ENCODE results near the gene RBBP4.
"Not testable (repeated sequence)": the region's sequence is repeated elsewhere in the genome, so short reads cannot be mapped to it uniquely, and the experiment has no call there.

RBBP4 gene

GRCh38 chr1:32685498-32685897 lies 34.5 kb downstream of the RBBP4 start:
- in situ Hi-C loops (cut with MboI; ENCODE audit: low sequenced_read_pairs): no loop called here

GRCh38 chr1:32686387-32686786 lies 35.4 kb downstream of the RBBP4 start:
- in situ Hi-C loops (cut with MboI; ENCODE audit: low sequenced_read_pairs): no loop called here

GRCh38 chr1:32693455-32694174 lies 42.6 kb downstream of the RBBP4 start:
- in situ Hi-C loops (cut with MboI; ENCODE audit: low sequenced_read_pairs): no loop called here

GRCh38 chr1:32695098-32695904 lies 44.3 kb downstream of the RBBP4 start:
- in situ Hi-C loops (cut with MboI; ENCODE audit: low sequenced_read_pairs): no loop called here

GRCh38 chr1:32696041-32696440 lies 45.0 kb downstream of the RBBP4 start:
- in situ Hi-C loops (cut with MboI; ENCODE audit: low sequenced_read_pairs): no loop called here

- in situ Hi-C loops (cut with MboI; ENCODE audit: low sequenced_read_pairs): not testable (repeated sequence)
These were observed 46.0 kb downstream of the RBBP4 start for GRCh38 chr1:32696996-32697395.

GRCh38 chr1:32701421-32701911 lies 50.5 kb downstream of the RBBP4 start:
- in situ Hi-C loops (cut with MboI; ENCODE audit: low sequenced_read_pairs): no loop called here

GRCh38 chr1:32701951-32702598 lies 51.1 kb downstream of the RBBP4 start:
- in situ Hi-C loops (cut with MboI; ENCODE audit: low sequenced_read_pairs): no loop called here

GRCh38 chr1:32702599-32703478 lies 51.8 kb downstream of the RBBP4 start, which contains the start of gene SYNC:
SYNC (minus strand) TSS chr1:32702770; CDS start chr1:32702660, 110 bp downstream.
- in situ Hi-C loops (cut with MboI; ENCODE audit: low sequenced_read_pairs): no loop called here

- in situ Hi-C loops (cut with MboI; ENCODE audit: low sequenced_read_pairs): no loop called here
These were observed 52.7 kb downstream of the RBBP4 start for GRCh38 chr1:32703479-32704291.

GRCh38 chr1:32705516-32705915 lies 54.5 kb downstream of the RBBP4 start:
- in situ Hi-C loops (cut with MboI; ENCODE audit: low sequenced_read_pairs): no loop called here

- in situ Hi-C loops (cut with MboI; ENCODE audit: low sequenced_read_pairs): no loop called here
These were observed 55.5 kb downstream of the RBBP4 start for GRCh38 chr1:32706491-32706890.

- in situ Hi-C loops (cut with MboI; ENCODE audit: low sequenced_read_pairs): no loop called here
These were observed 58.1 kb downstream of the RBBP4 start for GRCh38 chr1:32709075-32709474.

- in situ Hi-C loops (cut with MboI; ENCODE audit: low sequenced_read_pairs): no loop called here
These were observed 58.5 kb downstream of the RBBP4 start for GRCh38 chr1:32709476-32709875.

GRCh38 chr1:32711221-32711620 lies 60.2 kb downstream of the RBBP4 start:
- in situ Hi-C loops (cut with MboI; ENCODE audit: low sequenced_read_pairs): not testable (repeated sequence)

- in situ Hi-C loops (cut with MboI; ENCODE audit: low sequenced_read_pairs): no loop called here
These were observed 62.1 kb downstream of the RBBP4 start for GRCh38 chr1:32713081-32713480.

GRCh38 chr1:32714277-32714676 lies 63.3 kb downstream of the RBBP4 start:
- in situ Hi-C loops (cut with MboI; ENCODE audit: low sequenced_read_pairs): no loop called here

- in situ Hi-C loops (cut with MboI; ENCODE audit: low sequenced_read_pairs): no loop called here
These were observed 64.9 kb downstream of the RBBP4 start for GRCh38 chr1:32715901-32716311.

GRCh38 chr1:32716312-32717148 lies 65.5 kb downstream of the RBBP4 start:
- in situ Hi-C loops (cut with MboI; ENCODE audit: low sequenced_read_pairs): no loop called here
